ENCODE data around the gene G3BP2. TPM values are rescaled to one million over a fixed set of nuclear protein-coding genes. Genes with fewer than 3 reads are reported as not detected.

The G3BP2 gene
- total and polyA plus RNA-seq, 2 experiments from 2014 or later, result 103 to 411 TPM

GRCh38 chr4:75623026-75623425 lies 50.2 kb downstream of the G3BP2 start (continued):
- TF ChIP-seq POLR2AphosphoS5 (IDR thresholded peaks at IDR 0.05; ENCODE audit: low read depth) (no peak), ZNF114 (CRISPR knock-in tag; IDR thresholded peaks at IDR 0.05) (no peak)
- TF ChIP-seq, protein P1, sequence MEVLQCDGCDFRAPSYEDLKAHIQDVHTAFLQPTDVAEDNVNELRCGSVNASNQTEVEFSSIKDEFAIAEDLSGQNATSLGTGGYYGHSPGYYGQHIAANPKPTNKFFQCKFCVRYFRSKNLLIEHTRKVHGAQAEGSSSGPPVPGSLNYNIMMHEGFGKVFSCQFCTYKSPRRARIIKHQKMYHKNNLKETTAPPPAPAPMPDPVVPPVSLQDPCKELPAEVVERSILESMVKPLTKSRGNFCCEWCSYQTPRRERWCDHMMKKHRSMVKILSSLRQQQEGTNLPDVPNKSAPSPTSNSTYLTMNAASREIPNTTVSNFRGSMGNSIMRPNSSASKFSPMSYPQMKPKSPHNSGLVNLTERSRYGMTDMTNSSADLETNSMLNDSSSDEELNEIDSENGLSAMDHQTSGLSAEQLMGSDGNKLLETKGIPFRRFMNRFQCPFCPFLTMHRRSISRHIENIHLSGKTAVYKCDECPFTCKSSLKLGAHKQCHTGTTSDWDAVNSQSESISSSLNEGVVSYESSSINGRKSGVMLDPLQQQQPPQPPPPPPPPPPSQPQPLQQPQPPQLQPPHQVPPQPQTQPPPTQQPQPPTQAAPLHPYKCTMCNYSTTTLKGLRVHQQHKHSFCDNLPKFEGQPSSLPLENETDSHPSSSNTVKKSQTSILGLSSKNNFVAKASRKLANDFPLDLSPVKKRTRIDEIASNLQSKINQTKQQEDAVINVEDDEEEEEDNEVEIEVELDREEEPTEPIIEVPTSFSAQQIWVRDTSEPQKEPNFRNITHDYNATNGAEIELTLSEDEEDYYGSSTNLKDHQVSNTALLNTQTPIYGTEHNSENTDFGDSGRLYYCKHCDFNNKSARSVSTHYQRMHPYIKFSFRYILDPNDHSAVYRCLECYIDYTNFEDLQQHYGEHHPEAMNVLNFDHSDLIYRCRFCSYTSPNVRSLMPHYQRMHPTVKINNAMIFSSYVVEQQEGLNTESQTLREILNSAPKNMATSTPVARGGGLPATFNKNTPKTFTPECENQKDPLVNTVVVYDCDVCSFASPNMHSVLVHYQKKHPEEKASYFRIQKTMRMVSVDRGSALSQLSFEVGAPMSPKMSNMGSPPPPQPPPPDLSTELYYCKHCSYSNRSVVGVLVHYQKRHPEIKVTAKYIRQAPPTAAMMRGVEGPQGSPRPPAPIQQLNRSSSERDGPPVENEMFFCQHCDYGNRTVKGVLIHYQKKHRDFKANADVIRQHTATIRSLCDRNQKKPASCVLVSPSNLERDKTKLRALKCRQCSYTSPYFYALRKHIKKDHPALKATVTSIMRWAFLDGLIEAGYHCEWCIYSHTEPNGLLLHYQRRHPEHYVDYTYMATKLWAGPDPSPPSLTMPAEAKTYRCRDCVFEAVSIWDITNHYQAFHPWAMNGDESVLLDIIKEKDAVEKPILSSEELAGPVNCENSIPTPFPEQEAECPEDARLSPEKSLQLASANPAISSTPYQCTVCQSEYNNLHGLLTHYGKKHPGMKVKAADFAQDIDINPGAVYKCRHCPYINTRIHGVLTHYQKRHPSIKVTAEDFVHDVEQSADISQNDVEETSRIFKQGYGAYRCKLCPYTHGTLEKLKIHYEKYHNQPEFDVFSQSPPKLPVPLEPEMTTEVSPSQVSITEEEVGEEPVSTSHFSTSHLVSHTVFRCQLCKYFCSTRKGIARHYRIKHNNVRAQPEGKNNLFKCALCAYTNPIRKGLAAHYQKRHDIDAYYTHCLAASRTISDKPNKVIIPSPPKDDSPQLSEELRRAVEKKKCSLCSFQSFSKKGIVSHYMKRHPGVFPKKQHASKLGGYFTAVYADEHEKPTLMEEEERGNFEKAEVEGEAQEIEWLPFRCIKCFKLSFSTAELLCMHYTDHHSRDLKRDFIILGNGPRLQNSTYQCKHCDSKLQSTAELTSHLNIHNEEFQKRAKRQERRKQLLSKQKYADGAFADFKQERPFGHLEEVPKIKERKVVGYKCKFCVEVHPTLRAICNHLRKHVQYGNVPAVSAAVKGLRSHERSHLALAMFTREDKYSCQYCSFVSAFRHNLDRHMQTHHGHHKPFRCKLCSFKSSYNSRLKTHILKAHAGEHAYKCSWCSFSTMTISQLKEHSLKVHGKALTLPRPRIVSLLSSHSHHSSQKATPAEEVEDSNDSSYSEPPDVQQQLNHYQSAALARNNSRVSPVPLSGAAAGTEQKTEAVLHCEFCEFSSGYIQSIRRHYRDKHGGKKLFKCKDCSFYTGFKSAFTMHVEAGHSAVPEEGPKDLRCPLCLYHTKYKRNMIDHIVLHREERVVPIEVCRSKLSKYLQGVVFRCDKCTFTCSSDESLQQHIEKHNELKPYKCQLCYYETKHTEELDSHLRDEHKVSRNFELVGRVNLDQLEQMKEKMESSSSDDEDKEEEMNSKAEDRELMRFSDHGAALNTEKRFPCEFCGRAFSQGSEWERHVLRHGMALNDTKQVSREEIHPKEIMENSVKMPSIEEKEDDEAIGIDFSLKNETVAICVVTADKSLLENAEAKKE (CRISPR knock-in tag; IDR thresholded peaks at IDR 0.05), result no peak

DNA sequence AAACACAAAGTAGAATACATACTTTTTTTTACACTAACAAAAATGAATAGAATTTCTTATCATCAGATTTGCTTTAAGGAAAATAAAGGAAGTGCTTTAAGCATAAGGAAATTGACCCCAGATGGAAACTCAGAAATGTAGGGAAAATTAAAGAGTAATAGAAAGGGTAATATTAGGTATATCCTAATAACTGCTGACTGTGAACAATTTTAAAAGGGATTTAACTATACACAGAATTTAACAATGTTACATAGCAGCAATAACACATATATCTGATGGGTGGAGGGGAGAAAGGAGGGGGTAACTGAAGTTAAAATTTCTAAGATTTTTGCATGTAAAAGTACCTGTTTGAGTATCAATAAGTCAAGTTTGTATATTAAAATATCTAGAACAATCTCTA lies 51.5 kb downstream of the G3BP2 start:
- Histone ChIP-seq H3K4me3 (no peak overlapping the region), H3F3A (replicated peaks; ENCODE audit: low read depth) (no peaks in the 10 kb centered on the region), H3K36me3 (ENCODE audit: insufficient read depth) (no peaks in the 10 kb centered on the region), H3K4me2 (no peak overlapping the region), H3K9me2 (ENCODE audit: insufficient read depth) (no peaks in the 10 kb centered on the region), H3K27me3 (ENCODE audit: insufficient read depth) (no peaks in the 10 kb centered on the region), H3K79me2 (replicated peaks; ENCODE audit: insufficient read depth) (no peaks in the 10 kb centered on the region), H3K4me1 (ENCODE audit: insufficient read depth) (no peaks in the 10 kb centered on the region), H2AFZ (no peak overlapping the region), H3K27ac (ENCODE audit: low read depth) (no peak overlapping the region), H4K20me1 (replicated peaks; ENCODE audit: insufficient read depth) (no peaks in the 10 kb centered on the region)
- no peaks in the 10 kb centered on the region for H3K27me3 Mint-ChIP-seq (ENCODE audit: insufficient read depth, low read depth, poor library complexity)
- H3K36me3 Mint-ChIP-seq (ENCODE audit: low read depth), result no peaks in the 10 kb centered on the region
- no peak for DNase-seq (ENCODE audit: low spot score)
- H3K27ac Mint-ChIP-seq, result no peak overlapping the region
- H3K4me3 Mint-ChIP-seq, result no peak overlapping the region
- no peaks in the 10 kb centered on the region for H3K4me1 Mint-ChIP-seq
- H3K9me3 Mint-ChIP-seq, result 0 out of 3 replicates have a peak, but pooled peaks cover 1% of the 10 kb centered on the region
- no peak for ATAC-seq
- no peak for TF ChIP-seq STAT1 (IDR thresholded peaks at IDR 0.05; ENCODE audit: unreplicated experiment)
- no peak for TF ChIP-seq ZNF114 (CRISPR knock-in tag; IDR thresholded peaks at IDR 0.05)
- TF ChIP-seq POLR2AphosphoS5 (IDR thresholded peaks at IDR 0.05; ENCODE audit: low read depth), result no peak
- no peak for TF ChIP-seq CREB1 (CRISPR knock-in tag; IDR thresholded peaks at IDR 0.05; ENCODE audit: low read depth)
- TF ChIP-seq ZNF331 (CRISPR knock-in tag; IDR thresholded peaks at IDR 0.05; ENCODE audit: low read depth), result no peak
- no peak for TF ChIP-seq EZH2 (IDR thresholded peaks at IDR 0.05; ENCODE audit: low read depth, unreplicated experiment)
- no peak for TF ChIP-seq JUNB (IDR thresholded peaks at IDR 0.05; ENCODE audit: unreplicated experiment)
- no peak for TF ChIP-seq EZH2phosphoT487 (IDR thresholded peaks at IDR 0.05; ENCODE audit: unreplicated experiment)
- TF ChIP-seq, protein P2, sequence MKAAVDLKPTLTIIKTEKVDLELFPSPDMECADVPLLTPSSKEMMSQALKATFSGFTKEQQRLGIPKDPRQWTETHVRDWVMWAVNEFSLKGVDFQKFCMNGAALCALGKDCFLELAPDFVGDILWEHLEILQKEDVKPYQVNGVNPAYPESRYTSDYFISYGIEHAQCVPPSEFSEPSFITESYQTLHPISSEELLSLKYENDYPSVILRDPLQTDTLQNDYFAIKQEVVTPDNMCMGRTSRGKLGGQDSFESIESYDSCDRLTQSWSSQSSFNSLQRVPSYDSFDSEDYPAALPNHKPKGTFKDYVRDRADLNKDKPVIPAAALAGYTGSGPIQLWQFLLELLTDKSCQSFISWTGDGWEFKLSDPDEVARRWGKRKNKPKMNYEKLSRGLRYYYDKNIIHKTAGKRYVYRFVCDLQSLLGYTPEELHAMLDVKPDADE (IDR thresholded peaks at IDR 0.05), result no peak
- TF ChIP-seq, protein P3, sequence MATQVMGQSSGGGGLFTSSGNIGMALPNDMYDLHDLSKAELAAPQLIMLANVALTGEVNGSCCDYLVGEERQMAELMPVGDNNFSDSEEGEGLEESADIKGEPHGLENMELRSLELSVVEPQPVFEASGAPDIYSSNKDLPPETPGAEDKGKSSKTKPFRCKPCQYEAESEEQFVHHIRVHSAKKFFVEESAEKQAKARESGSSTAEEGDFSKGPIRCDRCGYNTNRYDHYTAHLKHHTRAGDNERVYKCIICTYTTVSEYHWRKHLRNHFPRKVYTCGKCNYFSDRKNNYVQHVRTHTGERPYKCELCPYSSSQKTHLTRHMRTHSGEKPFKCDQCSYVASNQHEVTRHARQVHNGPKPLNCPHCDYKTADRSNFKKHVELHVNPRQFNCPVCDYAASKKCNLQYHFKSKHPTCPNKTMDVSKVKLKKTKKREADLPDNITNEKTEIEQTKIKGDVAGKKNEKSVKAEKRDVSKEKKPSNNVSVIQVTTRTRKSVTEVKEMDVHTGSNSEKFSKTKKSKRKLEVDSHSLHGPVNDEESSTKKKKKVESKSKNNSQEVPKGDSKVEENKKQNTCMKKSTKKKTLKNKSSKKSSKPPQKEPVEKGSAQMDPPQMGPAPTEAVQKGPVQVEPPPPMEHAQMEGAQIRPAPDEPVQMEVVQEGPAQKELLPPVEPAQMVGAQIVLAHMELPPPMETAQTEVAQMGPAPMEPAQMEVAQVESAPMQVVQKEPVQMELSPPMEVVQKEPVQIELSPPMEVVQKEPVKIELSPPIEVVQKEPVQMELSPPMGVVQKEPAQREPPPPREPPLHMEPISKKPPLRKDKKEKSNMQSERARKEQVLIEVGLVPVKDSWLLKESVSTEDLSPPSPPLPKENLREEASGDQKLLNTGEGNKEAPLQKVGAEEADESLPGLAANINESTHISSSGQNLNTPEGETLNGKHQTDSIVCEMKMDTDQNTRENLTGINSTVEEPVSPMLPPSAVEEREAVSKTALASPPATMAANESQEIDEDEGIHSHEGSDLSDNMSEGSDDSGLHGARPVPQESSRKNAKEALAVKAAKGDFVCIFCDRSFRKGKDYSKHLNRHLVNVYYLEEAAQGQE (IDR thresholded peaks at IDR 0.05; ENCODE audit: unreplicated experiment), result no peak
- TF ChIP-seq NANOG (IDR thresholded peaks at IDR 0.05; ENCODE audit: borderline replicate concordance), result no peak
- TF ChIP-seq CTCF (conservative IDR thresholded peaks at IDR 0.05; ENCODE audit: low read depth in 2 of 2), result no peak
